HG03342 (cell line): ENCODE results near the gene GPR78.

Experiments used
- ATAC-seq: cut with Tn5 transposase; IDR thresholded peaks from one replicate; pipeline ENCODE4 v1.9.1; 2021; ENCODE audit warnings: mild to moderate bottlenecking, moderate library complexity; ENCODE audit not compliant: unreplicated experiment

The GPR78 gene

DNA sequence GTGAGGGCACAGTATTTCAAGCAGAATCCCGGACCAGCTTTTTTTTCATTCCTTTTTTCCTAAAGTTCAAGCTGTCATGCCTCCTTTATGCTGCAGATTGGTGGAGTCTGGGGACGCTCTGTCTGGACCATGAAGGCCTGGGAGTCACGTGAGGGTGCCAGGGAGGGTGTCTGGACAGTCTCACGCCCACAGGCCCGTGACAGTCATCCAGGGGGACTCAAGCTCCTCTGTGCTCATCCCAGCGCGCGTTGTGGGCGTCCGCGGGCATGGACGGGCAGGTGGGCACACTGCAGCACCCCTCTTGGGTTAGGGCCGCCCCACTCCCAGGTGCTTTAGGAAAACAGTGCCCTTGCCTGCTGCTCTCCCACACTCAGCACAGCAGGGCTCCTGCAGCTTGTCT is 17.1 kb downstream of the GPR78 start:
- no peak for ATAC-seq

GRCh38 chr4:8597791-8598190 is 17.6 kb downstream of the GPR78 start:
- ATAC-seq, result no peak

DNA sequence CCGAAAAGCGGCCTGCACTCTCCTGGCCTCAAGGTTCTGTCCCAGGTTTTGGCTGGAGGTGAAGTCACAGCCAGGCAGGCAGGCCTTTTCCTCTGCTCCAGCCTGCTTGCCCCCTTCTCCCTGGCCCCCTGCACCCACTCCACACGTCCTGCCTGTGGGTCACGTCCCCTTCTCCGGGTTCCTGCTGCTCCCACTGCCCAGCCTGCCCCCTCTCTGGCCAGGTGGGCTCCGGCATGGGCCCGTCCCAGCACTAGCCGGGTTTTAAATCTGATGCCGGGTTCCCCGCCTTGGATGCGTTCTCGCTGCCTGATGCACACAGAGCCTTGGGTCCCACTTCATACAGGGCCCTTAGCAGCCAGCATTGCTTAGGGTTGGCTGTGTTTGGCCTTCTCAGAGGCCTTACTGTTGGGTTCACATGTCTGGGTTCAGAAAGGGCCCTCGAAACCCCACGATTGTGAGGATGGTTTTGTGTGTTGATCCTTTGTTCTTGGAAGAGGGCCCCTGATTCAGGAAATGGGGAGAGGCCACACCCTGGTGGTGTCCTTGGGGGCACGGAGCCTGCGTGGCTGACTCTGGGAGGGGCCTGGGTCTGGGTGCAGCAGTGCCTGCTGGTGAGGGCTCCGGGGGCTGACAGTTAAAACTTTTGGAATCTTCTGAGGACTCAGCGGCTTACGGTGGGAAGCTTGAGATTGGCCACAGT is 18.3 kb downstream of the GPR78 start:
- no peak for ATAC-seq

DNA sequence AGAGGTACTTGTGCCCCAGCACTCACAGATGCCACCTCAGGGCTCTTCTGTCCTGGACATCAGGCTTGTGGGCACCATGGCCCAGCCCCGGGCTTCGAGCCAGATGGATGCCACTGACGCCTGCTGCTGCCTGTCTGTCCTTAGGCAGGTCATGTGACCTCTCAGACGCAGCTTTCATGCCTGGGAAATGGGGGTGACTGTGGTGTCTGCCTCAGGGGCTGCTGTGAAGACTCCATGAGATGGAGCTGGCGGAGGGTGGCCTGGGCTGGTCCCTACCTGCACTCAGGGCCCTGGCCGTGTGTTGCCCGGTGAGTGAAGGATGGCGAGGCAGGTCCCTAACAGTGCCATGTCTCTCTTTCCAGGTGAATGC is 18.9 kb downstream of the GPR78 start:
- no peak for ATAC-seq

DNA sequence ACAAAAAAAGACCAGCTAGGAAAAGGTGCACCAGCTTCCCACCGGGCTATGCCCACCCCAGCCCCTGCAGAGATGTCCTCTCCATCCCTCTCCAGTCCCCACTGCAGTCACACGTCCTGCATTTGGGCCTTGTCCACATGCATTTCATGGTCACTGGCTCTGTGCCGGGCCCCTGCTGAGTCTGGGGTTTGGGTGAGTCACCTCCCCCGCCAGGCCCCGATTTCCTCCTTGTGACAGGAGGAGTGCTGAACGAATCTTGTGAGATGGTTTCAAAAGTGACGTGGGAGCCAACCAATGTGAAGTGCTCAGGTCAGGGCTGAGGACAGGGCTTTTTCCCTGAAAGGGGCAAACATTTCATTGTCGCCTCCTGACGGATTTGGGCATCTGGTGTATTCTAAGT is 19.5 kb downstream of the GPR78 start:
- ATAC-seq, result no peak

GRCh38 chr4:8600266-8600665 is 20.1 kb downstream of the GPR78 start:
- ATAC-seq, result no peak

- no peak for ATAC-seq
These were observed 20.5 kb downstream of the GPR78 start for GRCh38 chr4:8600686-8601085.

DNA sequence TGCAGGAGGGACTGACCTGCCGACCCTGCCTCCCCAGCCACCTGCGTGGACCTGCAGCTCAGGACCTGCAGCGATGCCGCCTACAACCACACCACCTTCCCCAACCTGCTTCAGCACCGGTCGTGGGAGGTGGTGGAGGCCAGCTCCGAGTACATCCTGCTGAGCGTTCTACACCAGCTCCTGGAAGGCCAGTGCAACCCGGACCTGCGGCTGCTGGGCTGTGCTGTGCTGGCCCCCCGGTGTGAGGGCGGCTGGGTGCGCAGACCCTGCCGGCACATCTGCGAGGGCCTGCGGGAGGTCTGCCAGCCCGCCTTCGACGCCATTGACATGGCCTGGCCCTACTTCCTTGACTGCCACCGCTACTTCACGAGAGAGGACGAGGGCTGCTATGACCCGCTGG is 20.9 kb downstream of the GPR78 start:
- no peak for ATAC-seq

DNA sequence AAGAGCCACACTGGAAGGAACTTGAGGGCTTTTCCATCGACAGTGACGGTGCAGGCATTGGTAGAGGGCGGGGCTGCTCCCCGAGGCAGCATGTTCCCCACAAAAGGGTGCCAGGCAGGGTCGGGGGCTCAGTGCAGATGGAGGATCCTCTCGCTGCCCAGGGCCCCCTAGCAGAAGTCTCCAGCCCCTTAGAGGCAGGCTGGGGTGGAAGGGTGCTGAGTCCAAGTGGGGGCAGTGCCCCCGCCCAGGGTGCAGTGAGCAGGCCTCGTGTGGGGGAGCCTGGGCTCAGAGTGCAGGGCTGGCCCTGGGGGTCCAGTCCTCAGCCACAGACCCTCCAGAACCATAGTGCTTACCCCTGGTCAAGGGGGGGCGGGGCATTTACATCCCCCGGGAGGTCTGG is 21.4 kb downstream of the GPR78 start:
- no peak for ATAC-seq

DNA sequence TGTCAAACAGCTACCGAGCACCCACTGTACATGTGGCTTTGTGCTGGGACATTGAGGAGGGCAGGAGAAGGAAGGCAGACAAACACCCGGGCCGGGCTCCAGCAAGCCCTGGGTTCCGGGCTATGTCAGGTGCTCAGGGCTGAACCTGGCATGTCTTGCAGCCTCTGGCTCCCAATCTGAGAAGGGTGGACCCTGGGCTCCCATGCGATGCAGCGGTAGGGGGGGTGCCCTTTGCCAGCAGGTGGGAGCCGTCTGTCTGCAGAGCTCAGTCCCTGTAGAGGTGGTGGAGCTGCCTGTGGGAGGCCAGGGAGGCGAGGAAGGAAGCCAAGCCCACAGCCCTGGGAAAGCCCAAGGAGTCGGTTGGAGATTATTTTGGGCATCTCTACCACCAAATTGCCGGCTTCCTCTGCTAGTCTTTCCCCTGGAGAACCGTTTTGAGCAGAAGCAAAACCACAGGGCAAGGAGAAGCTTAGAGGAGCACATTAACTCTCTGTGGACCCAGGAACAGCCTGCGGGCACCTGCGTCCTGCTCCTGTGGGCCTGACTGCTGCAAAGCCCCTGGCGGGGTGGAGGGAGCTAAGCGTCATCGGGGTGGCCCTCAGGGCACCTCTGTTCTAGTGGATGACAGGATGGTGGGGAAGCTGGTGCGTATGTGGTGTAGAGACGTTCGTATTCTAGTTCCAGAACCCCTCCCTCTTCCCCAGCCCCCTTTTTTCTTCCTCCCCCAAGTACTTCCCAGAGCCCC is 22.7 kb downstream of the GPR78 start:
- no peak for ATAC-seq

- no peak for ATAC-seq
These were observed 23.7 kb downstream of the GPR78 start for GRCh38 chr4:8603931-8604330.

DNA sequence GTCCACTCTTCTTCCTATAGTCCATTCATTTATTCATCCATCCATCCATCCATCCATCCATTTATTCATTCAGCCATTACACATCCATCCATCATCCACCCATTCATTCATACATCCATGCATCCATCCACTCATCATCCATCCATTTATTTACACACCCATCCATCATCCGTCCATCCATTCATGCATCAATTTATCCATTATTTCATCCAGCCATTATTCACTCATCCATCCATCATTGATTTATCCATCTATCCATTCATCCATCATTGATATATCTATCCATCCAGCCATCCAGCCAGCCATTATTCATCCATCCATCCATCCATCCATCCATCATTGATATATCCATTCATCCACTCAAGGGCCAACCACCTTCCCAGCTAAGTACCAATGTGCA is 25.1 kb downstream of the GPR78 start:
- no peak for ATAC-seq

GRCh38 chr4:8606476-8606875 is 26.3 kb downstream of the GPR78 start:
- no peak for ATAC-seq

- no peak for ATAC-seq
These were observed 26.8 kb downstream of the GPR78 start for GRCh38 chr4:8606966-8607365.

- no peak for ATAC-seq
These were observed 27.6 kb downstream of the GPR78 start for GRCh38 chr4:8607603-8608481.

GRCh38 chr4:8608714-8609391 is 28.7 kb downstream of the GPR78 start:
- ATAC-seq, result no peak

GRCh38 chr4:8609406-8609805 is 29.2 kb downstream of the GPR78 start:
- ATAC-seq, result no peak

- ATAC-seq, result no peak
These were observed 29.7 kb downstream of the GPR78 start for GRCh38 chr4:8609824-8610350.

GRCh38 chr4:8610858-8611616 is 30.8 kb downstream of the GPR78 start:
- ATAC-seq, result no peak

GRCh38 chr4:8612646-8613045 is 32.5 kb downstream of the GPR78 start:
- no peak for ATAC-seq
